Measurements from ENCODE around the gene SEC14L5.
"Not testable (repeated sequence)": the region's sequence is repeated elsewhere in the genome, so short reads cannot be mapped to it uniquely, and the experiment has no call there.

SEC14L5 gene

DNA sequence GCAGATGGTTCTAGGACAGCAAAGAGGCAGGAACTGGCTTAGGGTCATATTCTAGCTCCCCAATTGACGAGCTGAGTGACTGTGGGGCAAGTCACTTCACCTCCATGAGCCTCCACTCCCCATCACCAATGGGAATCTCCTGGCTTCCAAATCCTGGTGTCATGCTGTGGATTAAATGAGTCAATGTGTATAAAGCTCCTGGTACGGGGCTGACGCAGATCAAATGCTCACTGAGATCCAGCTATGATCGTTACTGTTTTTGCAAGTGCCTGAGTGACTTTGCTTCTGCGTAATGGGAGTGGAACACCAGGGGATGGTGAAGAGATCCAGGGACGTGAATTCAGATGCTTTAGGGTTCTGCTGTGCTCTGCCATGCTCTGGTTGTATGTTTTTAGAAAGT is 2.4 kb downstream of the SEC14L5 start:
- H3K4me3 ChIP-seq (ENCODE audit: low read depth, low read length): no peak overlapping the region
- no peak for DNase-seq (ENCODE audit: low read depth)
- no peak for TF ChIP-seq MYC (IDR thresholded peaks at IDR 0.05; ENCODE audit: low read depth, low read length)
- no peak for TF ChIP-seq MAX (IDR thresholded peaks at IDR 0.05; ENCODE audit: low read depth, low read length)
- TF ChIP-seq CTCF (IDR thresholded peaks at IDR 0.05; ENCODE audit: low read depth, low read length): no peak
- TF ChIP-seq POLR2A (IDR thresholded peaks at IDR 0.05; ENCODE audit: extremely low read depth, insufficient read length): no peak

DNA sequence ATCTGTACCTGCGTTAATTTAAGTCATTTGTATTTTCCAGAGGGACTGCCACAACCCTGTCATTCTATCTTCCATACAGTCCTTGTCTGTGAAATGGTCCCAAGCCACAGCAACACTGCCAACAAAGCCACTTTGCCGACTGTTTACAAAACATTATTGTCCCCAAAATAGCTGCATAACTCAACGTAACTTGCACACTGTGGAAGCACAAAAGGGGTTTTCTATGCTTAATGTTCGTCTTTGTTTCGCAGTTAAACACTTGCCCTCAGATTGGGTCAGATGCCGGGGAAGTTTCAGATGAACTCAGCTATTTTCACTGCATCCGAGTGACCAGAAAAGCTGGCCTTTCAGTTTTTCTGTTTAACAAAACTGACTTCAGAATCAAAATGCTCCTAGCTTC is 4.6 kb downstream of the SEC14L5 start:
- TF ChIP-seq POLR2A (IDR thresholded peaks at IDR 0.05; ENCODE audit: extremely low read depth, insufficient read length) (no peak), CTCF (IDR thresholded peaks at IDR 0.05; ENCODE audit: low read depth, low read length) (no peak), MYC (IDR thresholded peaks at IDR 0.05; ENCODE audit: low read depth, low read length) (no peak), MAX (IDR thresholded peaks at IDR 0.05; ENCODE audit: low read depth, low read length) (no peak)
- no peak for DNase-seq (ENCODE audit: low read depth)

DNA sequence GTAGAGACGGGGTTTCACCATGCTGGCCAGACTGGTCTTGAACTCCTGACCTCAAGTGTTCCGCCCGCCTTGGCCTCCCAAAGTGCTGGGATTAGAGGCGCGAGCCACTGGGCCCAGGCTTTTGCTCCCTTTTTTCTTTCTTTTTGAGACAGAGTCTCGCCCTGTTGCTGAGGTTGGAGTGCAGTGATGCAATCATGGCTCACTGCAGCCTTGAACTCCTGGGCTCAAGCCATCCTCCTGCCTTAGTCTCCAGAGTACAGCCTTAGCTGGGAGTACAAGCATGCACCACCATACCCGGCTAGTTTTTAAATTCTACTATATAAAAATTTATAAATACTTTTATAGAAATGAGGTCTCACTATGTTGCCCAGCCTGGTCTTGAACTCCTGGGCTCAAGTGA is 5.4 kb downstream of the SEC14L5 start:
- H3K4me3 ChIP-seq (ENCODE audit: low read depth, low read length); DNase-seq (ENCODE audit: low read depth): not testable (repeated sequence)

More for the DNA sequence above, 4.6 kb downstream of the SEC14L5 start:
- H3K4me3 ChIP-seq (ENCODE audit: low read depth, low read length): no peak overlapping the region

DNA sequence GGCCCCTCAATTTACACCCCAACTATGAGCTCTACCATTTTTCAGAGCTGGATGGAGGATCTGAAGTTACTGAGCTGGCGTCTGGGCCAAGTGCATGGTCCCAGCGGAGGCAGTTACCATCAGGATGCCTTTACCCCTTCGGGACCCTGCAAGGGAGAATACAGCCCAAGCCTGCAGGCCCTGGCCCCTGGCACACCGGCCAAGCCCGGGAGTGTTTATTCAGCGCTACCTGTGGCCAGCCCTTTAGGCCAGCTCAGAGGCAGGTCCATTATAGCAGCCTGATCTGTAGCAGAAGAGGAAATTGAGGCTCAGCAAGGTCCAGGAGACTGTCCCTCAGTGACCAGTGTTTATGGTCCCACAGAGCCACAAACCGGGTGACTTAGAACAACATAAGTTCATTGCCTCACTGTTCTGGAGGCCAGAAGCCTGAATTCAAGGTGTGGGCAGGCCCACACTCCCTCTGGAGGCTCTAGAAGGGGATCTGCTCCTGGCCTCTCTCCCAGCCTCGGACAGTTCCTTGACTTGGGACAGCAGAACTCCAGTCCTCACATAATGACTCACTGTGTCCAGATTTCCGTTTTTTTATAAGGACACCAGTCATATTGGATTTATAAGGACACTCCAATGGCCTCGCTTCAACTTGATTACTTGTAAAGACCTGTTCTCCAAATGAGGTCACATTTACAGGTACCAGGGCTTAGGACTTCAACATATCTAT is 8.8 kb downstream of the SEC14L5 start:
- no peak for TF ChIP-seq POLR2A (IDR thresholded peaks at IDR 0.05; ENCODE audit: extremely low read depth, insufficient read length)
- no peak for TF ChIP-seq MYC (IDR thresholded peaks at IDR 0.05; ENCODE audit: low read depth, low read length)
- no peak for TF ChIP-seq MAX (IDR thresholded peaks at IDR 0.05; ENCODE audit: low read depth, low read length)
- no peak for TF ChIP-seq CTCF (IDR thresholded peaks at IDR 0.05; ENCODE audit: low read depth, low read length)
- DNase-seq (ENCODE audit: low read depth): no peak
- no peak overlapping the region for H3K4me3 ChIP-seq (ENCODE audit: low read depth, low read length)

GRCh38 chr16:4968278-4968677 is 10.1 kb downstream of the SEC14L5 start:
- not testable (repeated sequence) for H3K4me3 ChIP-seq (ENCODE audit: low read depth, low read length); DNase-seq (ENCODE audit: low read depth)

DNA sequence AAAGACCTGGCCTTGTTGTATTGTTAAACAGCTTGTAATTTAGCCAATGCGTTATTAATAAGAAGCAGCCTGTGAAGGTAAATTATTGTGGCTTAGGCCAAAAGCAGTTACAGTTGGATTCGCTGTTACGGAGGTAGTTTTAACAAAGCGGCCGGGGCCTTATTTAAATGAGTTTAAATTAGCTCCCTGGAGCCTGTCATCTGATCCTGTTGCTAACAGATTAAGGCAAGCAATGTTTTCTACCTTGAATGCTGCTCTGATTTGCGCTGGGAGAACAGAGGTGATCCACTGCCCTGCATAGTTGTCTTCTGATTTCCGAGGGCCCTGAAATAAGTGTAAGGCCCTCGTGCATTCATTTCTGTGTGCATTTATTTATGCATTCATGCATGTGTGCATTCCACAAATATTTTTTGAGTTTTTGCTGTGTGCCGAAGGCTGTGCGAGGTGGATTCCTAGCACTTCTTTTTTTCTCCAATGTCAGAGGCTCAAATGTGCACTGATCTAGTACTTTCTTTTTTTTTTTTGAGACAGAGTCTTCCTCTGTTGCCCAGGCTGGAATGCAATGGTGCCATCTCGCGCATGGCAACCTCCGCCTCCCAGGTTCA is 10.9 kb downstream of the SEC14L5 start:
- no peak for DNase-seq (ENCODE audit: low read depth)
- no peak overlapping the region for H3K4me3 ChIP-seq (ENCODE audit: low read depth, low read length)
- TF ChIP-seq MAX (IDR thresholded peaks at IDR 0.05; ENCODE audit: low read depth, low read length) (no peak), POLR2A (IDR thresholded peaks at IDR 0.05; ENCODE audit: extremely low read depth, insufficient read length) (no peak), CTCF (IDR thresholded peaks at IDR 0.05; ENCODE audit: low read depth, low read length) (no peak), MYC (IDR thresholded peaks at IDR 0.05; ENCODE audit: low read depth, low read length) (no peak)

DNA sequence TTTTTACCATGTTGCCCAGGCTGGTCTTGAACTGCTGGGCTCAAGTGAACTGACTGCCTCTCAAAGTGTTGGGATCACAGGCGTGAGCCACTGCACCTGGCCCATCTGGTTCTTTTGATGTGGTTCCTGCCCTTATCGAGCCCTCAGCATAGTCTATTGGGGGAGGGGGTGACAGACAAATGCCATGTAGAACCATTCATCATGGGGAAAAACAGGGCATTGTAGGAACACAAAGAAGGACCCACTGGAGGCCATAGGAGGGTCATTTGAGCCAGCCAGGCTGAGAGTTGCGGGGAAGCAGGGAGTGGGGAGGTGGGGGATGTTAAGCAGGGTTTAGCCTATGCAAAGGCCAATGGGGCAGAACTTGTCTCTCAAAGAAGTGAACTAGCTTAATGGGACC is 11.9 kb downstream of the SEC14L5 start:
- no peak overlapping the region for H3K4me3 ChIP-seq (ENCODE audit: low read depth, low read length)
- no peak for TF ChIP-seq POLR2A (IDR thresholded peaks at IDR 0.05; ENCODE audit: extremely low read depth, insufficient read length)
- TF ChIP-seq CTCF (IDR thresholded peaks at IDR 0.05; ENCODE audit: low read depth, low read length): no peak
- no peak for TF ChIP-seq MAX (IDR thresholded peaks at IDR 0.05; ENCODE audit: low read depth, low read length)
- TF ChIP-seq MYC (IDR thresholded peaks at IDR 0.05; ENCODE audit: low read depth, low read length): no peak

More for the DNA sequence above, 11.9 kb downstream of the SEC14L5 start:
- no peak for DNase-seq (ENCODE audit: low read depth)

Measured in NB4 (cell line).